Upper lobe of left lung (tissue), 4 donors: ENCODE measurements around the gene FOXD1.

Experiments
- CTCF ChIP-seq, 6 experiments: fragments of 450-650 bp in 4 of 6; fragments of 200-600 bp in 2 of 6; sonication (generic) in 2 of 6; IDR thresholded peaks; one replicate each; pipeline ENCODE4 v1.5.1; 2016 to 2019; ENCODE audit warnings: antibody characterized with exemption in 6 of 6
- POLR2A ChIP-seq, 4 donors: fragments of 450-650 bp; IDR thresholded peaks; one replicate each; pipeline ENCODE4 v1.5.1; 2016 to 2017; ENCODE audit warnings: antibody characterized with exemption in 4 of 4, mild to moderate bottlenecking in 2 of 4

DNA sequence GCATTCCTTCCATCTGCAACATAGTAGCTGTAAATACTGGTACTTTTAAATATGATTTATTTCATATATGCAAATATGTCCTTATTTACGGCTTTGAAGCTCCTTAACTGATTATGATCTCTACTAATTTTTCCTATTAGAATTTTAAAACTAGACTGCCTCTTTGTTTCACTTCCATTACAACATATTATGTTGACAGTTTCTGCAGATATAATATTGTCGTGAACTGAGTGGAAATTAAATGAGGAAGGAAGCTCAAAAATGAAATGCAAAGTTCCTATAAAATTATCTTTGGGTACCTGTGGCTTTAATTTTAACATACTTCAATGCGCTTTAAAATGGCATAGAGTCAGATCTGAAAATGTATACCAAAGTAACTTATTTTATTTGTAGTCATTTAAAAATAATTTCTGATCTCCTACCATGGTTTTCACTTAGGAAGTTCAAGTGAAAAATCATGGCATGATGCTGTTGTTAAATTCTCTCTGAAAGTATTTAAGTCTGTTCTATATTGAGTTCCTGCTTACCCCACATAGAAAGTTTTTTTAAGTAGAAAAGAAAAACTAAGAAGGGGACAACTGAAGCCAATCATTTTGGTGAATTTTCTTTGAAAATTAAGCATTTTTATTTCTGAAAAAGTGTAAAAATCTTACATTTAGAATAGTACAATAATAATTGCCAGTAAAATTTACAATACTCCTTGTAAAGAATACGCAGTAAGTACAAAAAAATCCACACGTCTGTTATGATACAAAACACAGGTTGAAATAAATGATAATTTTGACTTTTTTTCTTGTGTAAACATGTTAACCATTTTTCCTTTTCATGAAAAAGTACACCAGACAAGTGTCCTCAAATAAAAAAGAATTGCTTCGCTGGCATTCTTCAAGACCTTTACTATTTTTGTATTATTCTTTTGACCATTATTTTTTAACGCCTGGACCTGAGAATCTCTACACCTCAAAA, 2.6 kb downstream of the FOXD1 start:
- no peak for TF ChIP-seq CTCF (IDR thresholded peaks at IDR 0.05)
- TF ChIP-seq POLR2A (IDR thresholded peaks at IDR 0.05): no peak
